Neuronal stem cell (in vitro differentiated cells): ENCODE data around the gene SMIM21.

Source experiments
- DNase-seq: peaks from one replicate; pipeline ENCODE4 v3.0.0-alpha.2; 2013; ENCODE audit warnings: low spot score
- H2AFZ ChIP-seq: one replicate; pipeline ENCODE4 v1.6.1; 2013; ENCODE audit warnings: mild to moderate bottlenecking, low read length, inconsistent platforms
- H2AK5ac ChIP-seq: 2 replicates; pipeline ENCODE4 v1.6.1; 2013; ENCODE audit warnings: low read depth, mild to moderate bottlenecking, inconsistent platforms, low read length, moderate library complexity, mixed read lengths
- H2BK120ac ChIP-seq: 2 replicates; pipeline ENCODE4 v1.6.1; 2013; ENCODE audit warnings: low read depth, mild to moderate bottlenecking, inconsistent platforms, low read length, moderate library complexity, mixed read lengths
- H2BK12ac ChIP-seq: one replicate; pipeline ENCODE4 v1.6.1; 2013; ENCODE audit warnings: low read length, inconsistent platforms
- H2BK15ac ChIP-seq: 2 replicates; pipeline ENCODE4 v1.6.1; 2013; ENCODE audit warnings: mild to moderate bottlenecking, low read length, inconsistent platforms, mixed read lengths
- H2BK5ac ChIP-seq: one replicate; pipeline ENCODE4 v1.6.1; 2013; ENCODE audit warnings: inconsistent platforms, mild to moderate bottlenecking, low read length, moderate library complexity
- H3K14ac ChIP-seq: one replicate; pipeline ENCODE4 v1.6.1; 2013; ENCODE audit warnings: low read length, inconsistent platforms
- H3K18ac ChIP-seq: 2 replicates; pipeline ENCODE4 v1.6.1; 2013; ENCODE audit warnings: low read length, inconsistent platforms
- H3K23ac ChIP-seq: 2 replicates; pipeline ENCODE4 v1.6.1; 2013; ENCODE audit warnings: low read depth, mild to moderate bottlenecking, mixed read lengths, low read length, inconsistent platforms; ENCODE audit not compliant: poor library complexity
- H3K27ac ChIP-seq: replicated peaks from 3 replicates; pipeline ENCODE4 v1.5.1; 2013; ENCODE audit warnings: low read length, inconsistent platforms
- H3K27me3 ChIP-seq, 3 experiments: 2 replicates each; pipeline ENCODE4 v1.6.1; 2013; ENCODE audit warnings: low read length in 3 of 3, mild to moderate bottlenecking in 2 of 3, inconsistent platforms in 1 of 3, low read depth in 1 of 3, mixed read lengths in 1 of 3, moderate library complexity in 1 of 3; ENCODE audit not compliant: control insufficient read depth in 3 of 3, insufficient read depth in 3 of 3
- H3K36me3 ChIP-seq, 2 donors: replicated peaks in 1 of 2; 2 replicates each; pipeline ENCODE4 v1.6.1; 2013; ENCODE audit warnings: low read length in 2 of 2; ENCODE audit not compliant: control insufficient read depth in 2 of 2, insufficient read depth in 2 of 2
- H3K4ac ChIP-seq: 2 replicates; pipeline ENCODE4 v1.6.1; 2013; ENCODE audit warnings: inconsistent platforms, mild to moderate bottlenecking, low read length, moderate library complexity
- H3K4me1 ChIP-seq, 2 donors: 1 replicate in 1 of 2; 2 replicates in 1 of 2; pipeline ENCODE4 v1.6.1; 2013; ENCODE audit warnings: low read length in 2 of 2, low read depth in 1 of 2; ENCODE audit not compliant: control insufficient read depth in 2 of 2, insufficient read depth in 1 of 2
- H3K4me2 ChIP-seq: one replicate; pipeline ENCODE4 v1.6.1; 2013; ENCODE audit warnings: mild to moderate bottlenecking, low read length, inconsistent platforms; ENCODE audit not compliant: insufficient read depth, poor library complexity, severe bottlenecking
- H3K4me3 ChIP-seq, 2 donors: 2 replicates each; pipeline ENCODE4 v1.5.1; 2013; ENCODE audit warnings: low read length in 2 of 2, mild to moderate bottlenecking in 2 of 2, inconsistent platforms in 1 of 2, moderate library complexity in 1 of 2
- H3K79me1 ChIP-seq: one replicate; pipeline ENCODE4 v1.6.1; 2013; ENCODE audit warnings: low read depth, mild to moderate bottlenecking, inconsistent platforms, low read length, moderate library complexity
- H3K9ac ChIP-seq: one replicate; pipeline ENCODE4 v1.6.1; 2013; ENCODE audit warnings: mild to moderate bottlenecking, low read depth, low read length, inconsistent platforms; ENCODE audit not compliant: poor library complexity
- H3K9me3 ChIP-seq, 2 donors: replicated peaks in 1 of 2; 2 replicates each; pipeline versions ENCODE3 to v1.6.1; 2013; ENCODE audit warnings: low read length in 2 of 2, mild to moderate bottlenecking in 2 of 2, inconsistent platforms in 1 of 2, low read depth in 1 of 2, mixed read lengths in 1 of 2, moderate library complexity in 1 of 2; ENCODE audit not compliant: control insufficient read depth in 2 of 2, insufficient read depth in 1 of 2
- H4K8ac ChIP-seq: one replicate; pipeline ENCODE4 v1.6.1; 2013; ENCODE audit warnings: low read depth, mild to moderate bottlenecking, inconsistent platforms, low read length, moderate library complexity
- H4K91ac ChIP-seq: one replicate; pipeline ENCODE4 v1.6.1; 2013; ENCODE audit warnings: low read length, low read depth, mild to moderate bottlenecking, inconsistent platforms; ENCODE audit not compliant: poor library complexity
- WGBS, 2 donors: extraction: QIAGEN DNeasy Blood & Tissue Kit; methylation state at CpG; one replicate each; pipeline ENCODE4 v1.1.7; 2013; ENCODE audit warnings: missing lambda C conversion rate in 2 of 2, mixed read lengths in 1 of 2; ENCODE audit not compliant: insufficient read length in 2 of 2, insufficient replicate concordance in 1 of 2; ENCODE audit errors: extremely low coverage in 2 of 2; 5-methylcytosine and 5-hydroxymethylcytosine counted together

Gene SMIM21

GRCh38 chr18:75418293-75419005 is 9.1 kb downstream of the SMIM21 start:
- Histone ChIP-seq H3K9me3 (peaks cover 2 to 3% of the 10 kb centered on the region in 2 donors), H2BK120ac (no peak overlapping the region), H3K4me3 (no peak overlapping the region), H4K8ac (no peak overlapping the region), H2BK12ac (no peak overlapping the region), H2BK5ac (no peak overlapping the region), H3K18ac (no peak overlapping the region), H2AK5ac (no peak overlapping the region), H3K4ac (no peak overlapping the region), H3K27me3 (no peaks in the 10 kb centered on the region), H3K79me1 (no peaks in the 10 kb centered on the region), H3K36me3 (no peaks in the 10 kb centered on the region), H2AFZ (no peak overlapping the region), H3K4me1 (no peaks in the 10 kb centered on the region), H3K9ac (no peak overlapping the region), H4K91ac (no peak overlapping the region), H3K23ac (no peak overlapping the region), H3K27ac (no peak overlapping the region), H2BK15ac (no peak overlapping the region), H3K4me2 (no peak overlapping the region), H3K14ac (no peak overlapping the region)
- no peak for DNase-seq
- no CpG with 5 or more reads among the region's 10 CpGs for WGBS, 2 donors

DNA sequence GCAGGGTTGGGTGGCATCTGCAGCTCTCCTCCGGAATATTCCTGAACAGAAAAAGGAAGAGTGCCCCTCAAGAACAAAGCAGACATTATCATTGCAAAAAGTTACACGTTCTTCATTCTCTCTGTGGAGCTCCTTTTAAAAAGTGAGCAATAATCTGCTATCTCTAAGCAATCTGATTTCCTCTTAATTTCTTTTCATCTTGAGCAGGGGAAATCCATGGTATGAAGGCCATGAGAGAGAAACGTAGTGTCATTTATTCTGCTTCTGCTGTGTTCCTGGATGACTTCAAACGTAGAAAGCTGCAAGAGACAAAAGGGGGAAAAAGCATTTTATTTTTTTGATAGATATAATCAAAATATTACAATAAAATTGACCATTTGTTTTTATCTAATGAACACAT is 16.9 kb downstream of the SMIM21 start:
- no peak overlapping the region for H3K4ac ChIP-seq
- no peak overlapping the region for H2BK120ac ChIP-seq
- no peak overlapping the region for H2AK5ac ChIP-seq
- no peak overlapping the region for H3K14ac ChIP-seq
- H3K79me1 ChIP-seq, result no peaks in the 10 kb centered on the region
- no peak overlapping the region for H2AFZ ChIP-seq
- H2BK15ac ChIP-seq, result no peak overlapping the region
- no peak overlapping the region for H3K4me3 ChIP-seq
- no peak overlapping the region for H2BK5ac ChIP-seq
- H3K9me3 ChIP-seq, result no peaks in the 10 kb centered on the region
- WGBS, 2 donors, result no CpG with 5 or more reads among the region's 4 CpGs
- H3K4me1 ChIP-seq, result peaks cover 0 to 11% of the 10 kb centered on the region in 2 donors
- no peaks in the 10 kb centered on the region for H3K36me3 ChIP-seq
- H3K27me3 ChIP-seq, result peaks cover 0 to 3% (median 0%) of the 10 kb centered on the region in 3 experiments
- DNase-seq, result no peak
- no peak overlapping the region for H3K4me2 ChIP-seq
- H3K27ac ChIP-seq, result no peak overlapping the region
- no peak overlapping the region for H4K91ac ChIP-seq
- H3K18ac ChIP-seq, result no peak overlapping the region
- H2BK12ac ChIP-seq, result no peak overlapping the region
- H3K23ac ChIP-seq, result no peak overlapping the region
- no peak overlapping the region for H3K9ac ChIP-seq
- no peak overlapping the region for H4K8ac ChIP-seq

- no peaks in the 10 kb centered on the region for H3K79me1 ChIP-seq
Observed at GRCh38 chr18:75409806-75410205, 17.7 kb downstream of the SMIM21 start.

GRCh38 chr18:75408554-75409506 is 18.7 kb downstream of the SMIM21 start:
- Histone ChIP-seq H3K14ac (no peak overlapping the region), H2BK5ac (no peak overlapping the region), H2AK5ac (no peak overlapping the region), H2BK12ac (no peak overlapping the region), H3K4me1 (peaks cover 0 to 11% of the 10 kb centered on the region in 2 donors), H4K91ac (no peak overlapping the region), H3K27me3 (peaks cover 0 to 10% (median 0%) of the 10 kb centered on the region in 3 experiments), H3K9me3 (no peaks in the 10 kb centered on the region), H3K27ac (no peak overlapping the region), H3K18ac (no peak overlapping the region), H2BK120ac (no peak overlapping the region), H3K4ac (no peak overlapping the region), H3K4me3 (no peak overlapping the region), H3K79me1 (no peaks in the 10 kb centered on the region), H2BK15ac (no peak overlapping the region), H3K23ac (no peak overlapping the region), H4K8ac (no peak overlapping the region), H2AFZ (no peak overlapping the region), H3K36me3 (no peaks in the 10 kb centered on the region), H3K4me2 (no peak overlapping the region), H3K9ac (no peak overlapping the region)
- no peak for DNase-seq
- whole genome bisulfite sequencing, 2 donors, result no CpG with 5 or more reads among the region's 10 CpGs

More at GRCh38 chr18:75409806-75410205, 17.7 kb downstream of the SMIM21 start:
- Histone ChIP-seq H3K4me3 (no peak overlapping the region), H3K18ac (no peak overlapping the region), H3K14ac (no peak overlapping the region), H3K4ac (no peak overlapping the region), H4K8ac (no peak overlapping the region), H2AK5ac (no peak overlapping the region), H3K36me3 (no peaks in the 10 kb centered on the region), H4K91ac (no peak overlapping the region), H3K9ac (no peak overlapping the region), H3K4me1 (peaks cover 0 to 11% of the 10 kb centered on the region in 2 donors), H3K27ac (no peak overlapping the region), H2BK5ac (no peak overlapping the region), H2AFZ (no peak overlapping the region), H3K23ac (no peak overlapping the region), H2BK12ac (no peak overlapping the region), H2BK120ac (no peak overlapping the region), H2BK15ac (no peak overlapping the region), H3K27me3 (peaks cover 0 to 6% (median 0%) of the 10 kb centered on the region in 3 experiments), H3K9me3 (no peaks in the 10 kb centered on the region), H3K4me2 (no peak overlapping the region)
- no peak for DNase-seq
- WGBS, 2 donors, result no CpG with 5 or more reads among the region's 9 CpGs
